ENCODE results near the gene LAMA4.

- TF ChIP-seq CTCF (IDR thresholded peaks at IDR 0.05) (no peak), POLR2A (IDR thresholded peaks at IDR 0.05) (no peak)
Observed at GRCh38 chr6:112210852-112211251, 43.5 kb downstream of the LAMA4 start.
